MM.1S (cell line): ENCODE measurements around the gene TRAF1.

ENCODE experiments used
- CTCF ChIP-seq: fragments of 300-600 bp; sonication (generic); IDR thresholded peaks from 2 replicates; pipeline ENCODE4 v1.5.1; 2016; ENCODE audit warnings: antibody characterized with exemption, low read length, mixed read lengths
- EZH2 ChIP-seq: fragments of 300-600 bp; sonication (generic); optimal IDR thresholded peaks from 2 replicates; pipeline ENCODE3; 2017; ENCODE audit warnings: low read depth, mild to moderate bottlenecking, antibody characterized with exemption, low read length, mixed read lengths

GRCh38 chr9:120948824-120949223 lies 22.2 kb upstream of the TRAF1 start:
- TF ChIP-seq CTCF, result no peak
- no peak for TF ChIP-seq EZH2
